ENCODE measurements around the gene GLRA3.

GLRA3 gene

GRCh38 chr4:174590336-174590735, 238.7 kb downstream of the GLRA3 start:
- DNase-seq (ENCODE audit: insufficient read length) (no peak), FAIRE-seq (no peak)
- TF ChIP-seq POLR2AphosphoS5 (IDR thresholded peaks at IDR 0.05; ENCODE audit: low read depth, low read length) (no peak), POLR2A (IDR thresholded peaks at IDR 0.05; ENCODE audit: low read depth, low read length) (no peak), TAF1 (IDR thresholded peaks at IDR 0.05; ENCODE audit: borderline replicate concordance, low read depth, low read length) (no peak)

Measured in GM12892 (cell line).